Uterus (tissue), 4 donors: ENCODE data around the gene ACSL3. TPM values are rescaled to one million over a fixed set of nuclear protein-coding genes. Genes with fewer than 3 reads are reported as not detected.

Experiments used
- DNase-seq, 2 donors: peaks; one replicate each; pipeline ENCODE4 v3.0.0-alpha.2; 2019 to 2020
- H3K27ac ChIP-seq, 2 donors: fragments of 200-600 bp; sonication (generic); 1 replicate in 1 of 2; 2 replicates in 1 of 2; pipeline ENCODE4 v1.5.1; 2016 to 2018
- H3K27me3 ChIP-seq, 2 donors: fragments of 200-600 bp; sonication (generic); one replicate each; pipeline ENCODE4 v1.5.1; 2018 to 2019; ENCODE audit warnings: control low read depth in 1 of 2
- H3K36me3 ChIP-seq, 2 donors: fragments of 200-600 bp; sonication (generic); one replicate each; pipeline ENCODE4 v1.5.1; 2019; ENCODE audit warnings: control low read depth in 1 of 2
- H3K4me1 ChIP-seq, 2 donors: fragments of 200-600 bp; sonication (generic); one replicate each; pipeline ENCODE4 v1.5.1; 2018 to 2019; ENCODE audit warnings: control low read depth in 1 of 2
- H3K4me3 ChIP-seq, 2 donors: fragments of 200-600 bp; sonication (generic); 1 replicate in 1 of 2; 2 replicates in 1 of 2; pipeline ENCODE4 v1.5.1; 2018 to 2019; ENCODE audit warnings: mild to moderate bottlenecking in 1 of 2
- H3K9me3 ChIP-seq, 2 donors: fragments of 200-600 bp; sonication (generic); one replicate each; pipeline ENCODE4 v1.5.1; 2019; ENCODE audit warnings: control low read depth in 1 of 2
- POLR2A ChIP-seq, 2 donors: fragments of 450-650 bp; IDR thresholded peaks; one replicate each; pipeline ENCODE4 v1.6.1; 2016; ENCODE audit warnings: antibody characterized with exemption in 2 of 2, mild to moderate bottlenecking in 1 of 2, moderate library complexity in 1 of 2
- intact Hi-C: fragments of 100-400 bp; cut with DNase I; formaldehyde crosslinking; loops from one replicate; pipeline ENCODE4 v1.15.1; 2023; ENCODE audit warnings: low total_unique reads
- total RNA-seq, 4 donors: library from RNA; depleted of rRNA in 3 of 4; stranded (reverse); fragments of >200 nt in 3 of 4; gene quantifications; one replicate each; pipeline versions ENCODE4 v1.1.0 to v1.2.4, GENCODE V29; 2014 to 2023
- TF ChIP-seq, protein P1 (sequence below), 4 experiments: fragments of 200-600 bp in 2 of 4; fragments of 450-650 bp in 2 of 4; sonication (generic) in 2 of 4; IDR thresholded peaks; one replicate each; pipeline ENCODE4 v1.5.1; 2016 to 2019; ENCODE audit warnings: antibody characterized with exemption in 4 of 4, mild to moderate bottlenecking in 2 of 4, moderate library complexity in 1 of 4
- donor health status: DM: yes; HTN: yes; CAD: no.

Gene ACSL3
- total RNA-seq, 4 donors from 2014 or later: 39.7 to 101 (median 61.2) TPM

DNA sequence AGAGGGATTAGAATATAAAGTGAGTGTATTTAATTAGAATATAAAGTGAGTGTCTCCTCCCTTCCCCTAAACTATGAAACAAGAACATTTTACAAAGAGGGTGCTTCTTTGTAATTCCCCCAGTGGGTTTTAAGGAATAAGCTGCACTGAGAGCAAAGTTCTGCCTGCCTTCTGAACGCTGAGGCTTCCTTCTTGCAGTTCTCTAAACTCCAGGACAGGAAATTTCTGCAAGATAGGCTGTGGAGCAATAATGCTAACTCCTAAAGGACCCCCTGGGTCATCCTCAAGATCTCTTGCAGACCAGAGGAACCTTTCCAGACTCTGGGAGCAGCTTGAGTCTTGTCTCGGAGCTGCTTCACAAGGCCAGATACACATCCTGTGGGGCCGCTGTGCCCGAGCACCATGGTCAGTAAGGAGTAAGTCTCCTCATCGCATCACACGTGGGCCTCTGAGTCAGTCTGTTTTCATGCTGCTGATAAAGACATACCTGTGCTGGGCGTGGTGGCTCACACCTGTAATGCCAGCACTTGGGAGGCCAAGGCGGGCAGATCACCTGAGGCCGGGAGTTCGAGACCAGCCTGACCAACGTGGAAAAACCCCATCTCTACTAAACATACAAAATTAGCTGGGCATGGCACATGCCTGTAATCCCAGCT is 103.7 kb downstream of the ACSL3 start:
- Histone ChIP-seq H3K27me3 (no peaks in the 10 kb centered on the region), H3K36me3 (no peaks in the 10 kb centered on the region), H3K9me3 (no peaks in the 10 kb centered on the region), H3K27ac (no peak overlapping the region), H3K4me3 (no peak overlapping the region), H3K4me1 (no peaks in the 10 kb centered on the region)
- no peak for DNase-seq
- intact Hi-C loops: no loop called here
- TF ChIP-seq, protein P1, sequence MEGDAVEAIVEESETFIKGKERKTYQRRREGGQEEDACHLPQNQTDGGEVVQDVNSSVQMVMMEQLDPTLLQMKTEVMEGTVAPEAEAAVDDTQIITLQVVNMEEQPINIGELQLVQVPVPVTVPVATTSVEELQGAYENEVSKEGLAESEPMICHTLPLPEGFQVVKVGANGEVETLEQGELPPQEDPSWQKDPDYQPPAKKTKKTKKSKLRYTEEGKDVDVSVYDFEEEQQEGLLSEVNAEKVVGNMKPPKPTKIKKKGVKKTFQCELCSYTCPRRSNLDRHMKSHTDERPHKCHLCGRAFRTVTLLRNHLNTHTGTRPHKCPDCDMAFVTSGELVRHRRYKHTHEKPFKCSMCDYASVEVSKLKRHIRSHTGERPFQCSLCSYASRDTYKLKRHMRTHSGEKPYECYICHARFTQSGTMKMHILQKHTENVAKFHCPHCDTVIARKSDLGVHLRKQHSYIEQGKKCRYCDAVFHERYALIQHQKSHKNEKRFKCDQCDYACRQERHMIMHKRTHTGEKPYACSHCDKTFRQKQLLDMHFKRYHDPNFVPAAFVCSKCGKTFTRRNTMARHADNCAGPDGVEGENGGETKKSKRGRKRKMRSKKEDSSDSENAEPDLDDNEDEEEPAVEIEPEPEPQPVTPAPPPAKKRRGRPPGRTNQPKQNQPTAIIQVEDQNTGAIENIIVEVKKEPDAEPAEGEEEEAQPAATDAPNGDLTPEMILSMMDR (IDR thresholded peaks at IDR 0.05): no peak
- no peak for TF ChIP-seq POLR2A (IDR thresholded peaks at IDR 0.05)

DNA sequence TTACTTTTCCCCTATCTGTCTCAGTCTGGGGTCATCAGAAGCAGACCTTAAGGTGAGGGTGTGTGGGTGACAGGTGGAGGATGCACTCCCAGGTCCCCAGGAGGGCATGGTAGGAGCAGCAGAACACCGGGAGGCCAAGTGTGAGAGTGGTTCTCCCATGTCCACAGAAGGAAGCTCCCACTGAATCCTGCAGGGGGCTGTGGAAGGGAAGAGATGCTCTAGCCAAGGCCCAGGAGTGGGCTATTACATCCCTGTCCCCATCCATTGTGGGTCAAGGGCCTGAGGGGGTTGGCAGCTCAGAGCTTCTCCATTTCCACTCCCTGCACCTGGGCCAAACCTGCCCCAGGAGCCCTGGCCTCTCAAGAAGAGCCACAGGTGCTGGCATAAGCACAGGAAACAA is 104.7 kb downstream of the ACSL3 start:
- H3K4me3 ChIP-seq: no peak overlapping the region
- H3K27me3 ChIP-seq: no peaks in the 10 kb centered on the region
- no peak for TF ChIP-seq POLR2A (IDR thresholded peaks at IDR 0.05)
- TF ChIP-seq, protein P1 (IDR thresholded peaks at IDR 0.05): no peak
- H3K4me1 ChIP-seq: no peaks in the 10 kb centered on the region
- intact Hi-C loops: no loop called here
- no peaks in the 10 kb centered on the region for H3K9me3 ChIP-seq
- H3K36me3 ChIP-seq: no peaks in the 10 kb centered on the region
- no peak overlapping the region for H3K27ac ChIP-seq
- DNase-seq: no peak

- Histone ChIP-seq H3K27me3 (no peaks in the 10 kb centered on the region), H3K4me3 (no peak overlapping the region), H3K36me3 (no peaks in the 10 kb centered on the region), H3K9me3 (no peaks in the 10 kb centered on the region), H3K4me1 (no peaks in the 10 kb centered on the region), H3K27ac (no peak overlapping the region)
- no peak for TF ChIP-seq POLR2A (IDR thresholded peaks at IDR 0.05)
- TF ChIP-seq, protein P1 (IDR thresholded peaks at IDR 0.05): no peak
- no peak for DNase-seq
- intact Hi-C loops: no loop called here
Observed at GRCh38 chr2:222968550-222969155, 107.8 kb downstream of the ACSL3 start.

- intact Hi-C loops: no loop called here
Observed at GRCh38 chr2:222969491-222969890, 108.7 kb downstream of the ACSL3 start.

DNA sequence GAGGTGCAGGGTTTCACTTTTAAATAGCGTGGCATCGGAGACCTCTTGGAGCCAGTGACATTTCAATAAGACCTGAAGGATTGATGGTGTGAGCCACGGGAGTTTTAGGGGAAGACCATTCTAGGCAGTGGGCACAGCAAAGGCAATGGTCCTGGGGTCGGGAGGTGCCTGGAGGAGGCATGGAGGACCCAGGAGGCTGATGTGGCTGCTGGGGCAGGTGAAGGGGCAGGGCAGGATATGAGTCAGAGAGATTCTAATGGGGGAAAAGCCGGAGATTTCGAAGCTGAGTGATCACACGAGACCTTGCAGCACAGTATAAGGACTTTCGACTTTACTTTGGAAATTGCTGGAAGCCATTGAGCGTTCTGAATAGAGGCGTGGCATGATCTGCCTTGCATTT is 111.6 kb downstream of the ACSL3 start:
- intact Hi-C loops: loop anchor here (10.0 kb wide), 1 partner anchor 822 kb away; no protein-coding TSS in a partner anchor
- H3K4me3 ChIP-seq: no peak overlapping the region
- DNase-seq: no peak

More at GRCh38 chr2:222969491-222969890, 108.7 kb downstream of the ACSL3 start:
- no peaks in the 10 kb centered on the region for H3K4me1 ChIP-seq
- H3K27ac ChIP-seq: no peak overlapping the region
- TF ChIP-seq, protein P1 (IDR thresholded peaks at IDR 0.05): no peak
- no peak for TF ChIP-seq POLR2A (IDR thresholded peaks at IDR 0.05)
- no peak overlapping the region for H3K4me3 ChIP-seq
- H3K36me3 ChIP-seq: no peaks in the 10 kb centered on the region
- H3K9me3 ChIP-seq: no peaks in the 10 kb centered on the region
- DNase-seq: no peak
- H3K27me3 ChIP-seq: no peaks in the 10 kb centered on the region

More for the DNA sequence above, 111.6 kb downstream of the ACSL3 start:
- Histone ChIP-seq H3K4me1 (no peaks in the 10 kb centered on the region), H3K27ac (no peak overlapping the region), H3K27me3 (no peaks in the 10 kb centered on the region), H3K9me3 (no peaks in the 10 kb centered on the region), H3K36me3 (no peaks in the 10 kb centered on the region)
- TF ChIP-seq, protein P1 (IDR thresholded peaks at IDR 0.05): no peak
- TF ChIP-seq POLR2A (IDR thresholded peaks at IDR 0.05): no peak
